Activated naive CD8-positive, alpha-beta T cell treated with anti-CD3 and anti-CD28 coated beads, Interleukin-2, amount 50 U/mL, for 24 hours (primary cell): ENCODE data around the gene DPEP2NB.
"Not testable (repeated sequence)": the region's sequence is repeated elsewhere in the genome, so short reads cannot be mapped to it uniquely, and the experiment has no call there.

Source experiments
- ATAC-seq: fragments of 150-1000 bp; cut with Tn5 transposase; one replicate; pipeline ENCODE4 v1.10.0; 2021
- DNase-seq: peaks from one replicate; pipeline ENCODE4 v3.0.0; 2021
- H3K27ac Mint-ChIP-seq: one replicate; pipeline ENCODE4 v1.8.0; 2021; ENCODE audit warnings: mild to moderate bottlenecking, mixed read lengths
- H3K27me3 Mint-ChIP-seq: one replicate; pipeline ENCODE4 v1.8.0; 2021; ENCODE audit warnings: mixed read lengths
- H3K36me3 Mint-ChIP-seq: one replicate; pipeline ENCODE4 v1.8.0; 2021; ENCODE audit warnings: low read depth, mixed read lengths
- H3K4me1 Mint-ChIP-seq: one replicate; pipeline ENCODE4 v1.8.0; 2021; ENCODE audit warnings: mixed read lengths
- H3K4me3 Mint-ChIP-seq: one replicate; pipeline ENCODE4 v1.8.0; 2021; ENCODE audit warnings: mild to moderate bottlenecking, moderate library complexity, mixed read lengths
- H3K9me3 Mint-ChIP-seq: one replicate; pipeline ENCODE4 v1.8.0; 2021; ENCODE audit warnings: mixed read lengths

DPEP2NB gene

GRCh38 chr16:67979955-67980678 is 35.6 kb downstream of the DPEP2NB start, which contains the start of gene DPEP3:
Gene DPEP3 (minus strand): TSS chr16:67980499. CDS start chr16:67980380, 119 bp downstream.
- peaks cover 25% of the 10 kb centered on the region for H3K4me1 Mint-ChIP-seq
- H3K9me3 Mint-ChIP-seq = no peaks in the 10 kb centered on the region
- no peaks in the 10 kb centered on the region for H3K27me3 Mint-ChIP-seq
- no peak for ATAC-seq
- DNase-seq = no peak
- H3K36me3 Mint-ChIP-seq = no peaks in the 10 kb centered on the region
- H3K27ac Mint-ChIP-seq = no peak within 1 kb of the TSS
- H3K4me3 Mint-ChIP-seq = no peak within 1 kb of the TSS

- no peaks in the 10 kb centered on the region for H3K36me3 Mint-ChIP-seq
- no peaks in the 10 kb centered on the region for H3K27me3 Mint-ChIP-seq
- no peak for ATAC-seq
- H3K4me1 Mint-ChIP-seq = peaks cover 1% of the 10 kb centered on the region
- H3K27ac Mint-ChIP-seq = no peak overlapping the region
- H3K9me3 Mint-ChIP-seq = no peaks in the 10 kb centered on the region
- H3K4me3 Mint-ChIP-seq = no peak overlapping the region
- no peak for DNase-seq
These were observed 38.1 kb downstream of the DPEP2NB start for GRCh38 chr16:67977469-67978227.

- Mint-ChIP-seq H3K4me1 (peaks cover 1% of the 10 kb centered on the region), H3K36me3 (no peaks in the 10 kb centered on the region), H3K27me3 (no peaks in the 10 kb centered on the region), H3K9me3 (no peaks in the 10 kb centered on the region), H3K4me3 (no peak overlapping the region), H3K27ac (no peak overlapping the region)
- DNase-seq = no peak
- ATAC-seq = no peak
These were observed 38.7 kb downstream of the DPEP2NB start for GRCh38 chr16:67977005-67977404.

GRCh38 chr16:67976205-67976604 is 39.5 kb downstream of the DPEP2NB start:
- H3K27ac Mint-ChIP-seq = no peak overlapping the region
- H3K4me1 Mint-ChIP-seq = peaks cover 1% of the 10 kb centered on the region
- no peak for ATAC-seq
- no peaks in the 10 kb centered on the region for H3K36me3 Mint-ChIP-seq
- no peak for DNase-seq
- H3K9me3 Mint-ChIP-seq = no peaks in the 10 kb centered on the region
- H3K27me3 Mint-ChIP-seq = no peaks in the 10 kb centered on the region
- H3K4me3 Mint-ChIP-seq = no peak overlapping the region

GRCh38 chr16:67975321-67976105 is 40.2 kb downstream of the DPEP2NB start:
- no peak overlapping the region for H3K27ac Mint-ChIP-seq

GRCh38 chr16:67972285-67972684 is 43.4 kb downstream of the DPEP2NB start:
- not testable (repeated sequence) for ATAC-seq, H3K4me3 Mint-ChIP-seq, H3K9me3 Mint-ChIP-seq, H3K36me3 Mint-ChIP-seq, H3K27me3 Mint-ChIP-seq, H3K27ac Mint-ChIP-seq, DNase-seq
- H3K4me1 Mint-ChIP-seq = peaks cover 11% of the 10 kb centered on the region

More at GRCh38 chr16:67975321-67976105, 40.2 kb downstream of the DPEP2NB start:
- ATAC-seq (no peak), DNase-seq (no peak)
- Mint-ChIP-seq H3K4me3 (no peak overlapping the region), H3K27me3 (no peaks in the 10 kb centered on the region), H3K36me3 (no peaks in the 10 kb centered on the region), H3K4me1 (peaks cover 1% of the 10 kb centered on the region), H3K9me3 (no peaks in the 10 kb centered on the region)

GRCh38 chr16:67971111-67971510 is 44.6 kb downstream of the DPEP2NB start:
- Mint-ChIP-seq H3K36me3 (no peaks in the 10 kb centered on the region), H3K27ac (no peak overlapping the region), H3K9me3 (no peaks in the 10 kb centered on the region), H3K4me1 (peaks cover 18% of the 10 kb centered on the region), H3K27me3 (no peaks in the 10 kb centered on the region), H3K4me3 (no peak overlapping the region)
- ATAC-seq (no peak), DNase-seq (no peak)

- Mint-ChIP-seq H3K4me1 (peaks cover 20% of the 10 kb centered on the region), H3K27ac (peak overlapping the region; percentile 83), H3K36me3 (no peaks in the 10 kb centered on the region), H3K9me3 (no peaks in the 10 kb centered on the region), H3K27me3 (no peaks in the 10 kb centered on the region), H3K4me3 (peak overlapping the region; percentile 95)
- DNase-seq (no peak), ATAC-seq (no peak)
These were observed 46.3 kb downstream of the DPEP2NB start for GRCh38 chr16:67969254-67970039.

GRCh38 chr16:67968400-67969253 is 47.1 kb downstream of the DPEP2NB start, which contains the start of gene SLC12A4:
Gene SLC12A4 (minus strand): TSS chr16:67968637. CDS start chr16:67968553, 84 bp downstream.
- peak within 1 kb of the TSS; percentile 85 for H3K27ac Mint-ChIP-seq
- H3K36me3 Mint-ChIP-seq = no peaks in the 10 kb centered on the region
- H3K4me1 Mint-ChIP-seq = peaks cover 20% of the 10 kb centered on the region
- ATAC-seq = peak; percentile 93
- peak within 1 kb of the TSS; percentile 95 for H3K4me3 Mint-ChIP-seq
- H3K27me3 Mint-ChIP-seq = no peaks in the 10 kb centered on the region
- H3K9me3 Mint-ChIP-seq = no peaks in the 10 kb centered on the region
- peak; percentile 94 for DNase-seq

- ATAC-seq (peak; percentile 6), DNase-seq (peak; percentile 54)
- Mint-ChIP-seq H3K27me3 (no peaks in the 10 kb centered on the region), H3K4me1 (peaks cover 20% of the 10 kb centered on the region), H3K4me3 (peak overlapping the region; percentile 95), H3K9me3 (no peaks in the 10 kb centered on the region), H3K36me3 (no peaks in the 10 kb centered on the region), H3K27ac (peak overlapping the region; percentile 85)
These were observed 47.7 kb downstream of the DPEP2NB start for GRCh38 chr16:67967958-67968399.

GRCh38 chr16:67967183-67967957 is 48.3 kb downstream of the DPEP2NB start:
- ATAC-seq (peak; percentile 42), DNase-seq (peak; percentile 38)
- H3K27ac Mint-ChIP-seq = peak overlapping the region; percentile 85
- H3K9me3 Mint-ChIP-seq = no peaks in the 10 kb centered on the region
- no peaks in the 10 kb centered on the region for H3K27me3 Mint-ChIP-seq
- peak overlapping the region; percentile 95 for H3K4me3 Mint-ChIP-seq
- H3K4me1 Mint-ChIP-seq = peaks cover 20% of the 10 kb centered on the region
- peaks cover 2% of the 10 kb centered on the region for H3K36me3 Mint-ChIP-seq

GRCh38 chr16:67966549-67967182 is 49.0 kb downstream of the DPEP2NB start:
- Mint-ChIP-seq H3K36me3 (peaks cover 6% of the 10 kb centered on the region), H3K9me3 (no peaks in the 10 kb centered on the region), H3K27me3 (no peaks in the 10 kb centered on the region), H3K4me3 (peak overlapping the region; percentile 95), H3K27ac (no peak overlapping the region), H3K4me1 (peaks cover 20% of the 10 kb centered on the region)
- no peak for DNase-seq
- ATAC-seq = no peak
